Esophagus muscularis mucosa (tissue), 4 donors: ENCODE measurements around the gene ZSCAN10. TPM values are rescaled to one million over a fixed set of nuclear protein-coding genes. Genes with fewer than 3 reads are reported as not detected.

Experiments
- DNase-seq: peaks from one replicate; pipeline ENCODE4 v3.0.0-alpha.2; 2017; ENCODE audit errors: extremely low spot score
- H3K27ac ChIP-seq, 4 donors: fragments of 200-600 bp; sonication (generic); replicated peaks in 1 of 4; 1 replicate in 3 of 4; 2 replicates in 1 of 4; pipeline ENCODE4 v1.5.1; 2016 to 2019; ENCODE audit warnings: mild to moderate bottlenecking in 1 of 4
- H3K27me3 ChIP-seq, 4 donors: fragments of 200-600 bp; sonication (generic); one replicate each; pipeline versions ENCODE4 v1.5.1 to v1.6.0; 2016 to 2019
- H3K36me3 ChIP-seq, 4 donors: fragments of 200-600 bp; sonication (generic); one replicate each; pipeline ENCODE4 v1.5.1; 2016 to 2019
- H3K4me1 ChIP-seq, 4 donors: fragments of 200-600 bp; sonication (generic); one replicate each; pipeline ENCODE4 v1.5.1; 2016 to 2019
- H3K4me3 ChIP-seq, 4 donors: fragments of 200-600 bp; sonication (generic); 1 replicate in 2 of 4; 2 replicates in 2 of 4; pipeline ENCODE4 v1.5.1; 2016 to 2019; ENCODE audit warnings: mild to moderate bottlenecking in 4 of 4, moderate library complexity in 1 of 4
- H3K9me3 ChIP-seq, 4 donors: fragments of 200-600 bp; sonication (generic); 1 replicate in 3 of 4; 2 replicates in 1 of 4; pipeline ENCODE4 v1.5.1; 2016 to 2019
- CTCF ChIP-seq, 3 experiments: fragments of 200-600 bp in 2 of 3; fragments of 450-650 bp in 1 of 3; sonication (generic) in 2 of 3; IDR thresholded peaks; one replicate each; pipeline ENCODE4 v1.5.1; 2017 to 2019; ENCODE audit warnings: antibody characterized with exemption in 3 of 3, mild to moderate bottlenecking in 2 of 3, moderate library complexity in 1 of 3
- EP300 ChIP-seq: sonication (generic); formaldehyde crosslinking; IDR thresholded peaks from one replicate; pipeline ENCODE4 v1.6.1; 2017; ENCODE audit warnings: antibody characterized with exemption
- POLR2A ChIP-seq: fragments of 450-650 bp; IDR thresholded peaks from one replicate; pipeline ENCODE4 v1.6.1; 2017; ENCODE audit warnings: antibody characterized with exemption, moderate library complexity, mild to moderate bottlenecking, low read depth
- POLR2AphosphoS5 ChIP-seq, 2 donors: sonication (generic); formaldehyde crosslinking; IDR thresholded peaks; one replicate each; pipeline ENCODE4 v1.6.1; 2017; ENCODE audit warnings: antibody characterized with exemption in 2 of 2
- WGBS: methylation state at CpG from one replicate; pipeline ENCODE4 v1.1.5; 2018; 5-methylcytosine and 5-hydroxymethylcytosine counted together
- intact Hi-C: fragments of 100-400 bp; cut with DNase I; formaldehyde crosslinking; loops from one replicate; pipeline ENCODE4 v1.15.1; 2023
- total RNA-seq, 4 donors: library from RNA; depleted of rRNA; stranded (reverse); fragments of >200 nt; gene quantifications; one replicate each; pipeline versions ENCODE4 v1.1.0 to v1.2.1, GENCODE V29; 2016

Gene ZSCAN10
- total RNA-seq, 4 donors from 2014 or later = not detected

GRCh38 chr16:3138823-3139426 is 39.8 kb upstream of the ZSCAN10 start:
- 85% methylated on average over 11 of the region's 14 CpGs for WGBS
- no peak for DNase-seq
- intact Hi-C loops = no loop called here
- no peak for TF ChIP-seq CTCF (IDR thresholded peaks at IDR 0.05)
- no peak for TF ChIP-seq EP300
- no peak for TF ChIP-seq POLR2A
- TF ChIP-seq POLR2AphosphoS5 (IDR thresholded peaks at IDR 0.05) = no peak
- no peak overlapping the region for H3K4me3 ChIP-seq
- H3K4me1 ChIP-seq = peaks cover 13 to 32% (median 21%) of the 10 kb centered on the region in 4 donors
- H3K9me3 ChIP-seq = no peaks in the 10 kb centered on the region
- H3K27ac ChIP-seq = no peak overlapping the region
- H3K36me3 ChIP-seq = peaks cover 24 to 63% (median 56%) of the 10 kb centered on the region in 4 donors
- no peaks in the 10 kb centered on the region for H3K27me3 ChIP-seq

- H3K27me3 ChIP-seq = no peaks in the 10 kb centered on the region
- 90% methylated on average over 5 of the region's 21 CpGs for WGBS
- peaks cover 19 to 32% (median 26%) of the 10 kb centered on the region in 4 donors for H3K4me1 ChIP-seq
- no peak overlapping the region for H3K27ac ChIP-seq
- TF ChIP-seq CTCF (IDR thresholded peaks at IDR 0.05) (no peak), POLR2A (no peak), POLR2AphosphoS5 (IDR thresholded peaks at IDR 0.05) (no peak), EP300 (no peak)
- no peak for DNase-seq
- intact Hi-C loops = no loop called here
- peaks cover 24 to 63% (median 56%) of the 10 kb centered on the region in 4 donors for H3K36me3 ChIP-seq
- no peaks in the 10 kb centered on the region for H3K9me3 ChIP-seq
- no peak overlapping the region for H3K4me3 ChIP-seq
These were observed 39.2 kb upstream of the ZSCAN10 start for GRCh38 chr16:3138342-3138741.

- Histone ChIP-seq H3K27ac (no peak overlapping the region), H3K9me3 (no peaks in the 10 kb centered on the region), H3K4me3 (no peak overlapping the region), H3K27me3 (no peaks in the 10 kb centered on the region), H3K36me3 (peaks cover 17 to 54% (median 49%) of the 10 kb centered on the region in 4 donors), H3K4me1 (peaks cover 25 to 41% (median 31%) of the 10 kb centered on the region in 4 donors)
- intact Hi-C loops = no loop called here
- no peak for TF ChIP-seq EP300
- no peak for DNase-seq
- WGBS = no CpG with 5 or more reads among the region's 13 CpGs
These were observed 38.2 kb upstream of the ZSCAN10 start for GRCh38 chr16:3137267-3137666.

GRCh38 chr16:3135126-3135715 is 36.1 kb upstream of the ZSCAN10 start:
- 2% methylated on average over 26 of the region's 43 CpGs for WGBS
- Histone ChIP-seq H3K36me3 (peaks cover 3 to 49% (median 35%) of the 10 kb centered on the region in 4 donors), H3K27ac (peak overlapping the region; percentile 93 to 97 (median 95)), H3K9me3 (no peaks in the 10 kb centered on the region), H3K4me1 (peaks cover 25 to 47% (median 37%) of the 10 kb centered on the region in 4 donors), H3K4me3 (peak overlapping the region; percentile 75 to 85 (median 82)), H3K27me3 (no peaks in the 10 kb centered on the region)
- DNase-seq = no peak
- intact Hi-C loops = no loop called here
- no peak for TF ChIP-seq EP300

- Histone ChIP-seq H3K9me3 (no peaks in the 10 kb centered on the region), H3K27me3 (no peaks in the 10 kb centered on the region), H3K27ac (peak within 1 kb of the TSS; percentile 93 to 97 (median 95)), H3K36me3 (peaks cover 3 to 42% (median 29%) of the 10 kb centered on the region in 4 donors), H3K4me3 (peak within 1 kb of the TSS; percentile 75 to 85 (median 82)), H3K4me1 (peaks cover 29 to 53% (median 42%) of the 10 kb centered on the region in 4 donors)
- intact Hi-C loops = no loop called here
- DNase-seq = peak; percentile 99
- peak; percentile 95 to 99 for TF ChIP-seq POLR2AphosphoS5 (IDR thresholded peaks at IDR 0.05)
- TF ChIP-seq EP300 = no peak
- peak; percentile 88 for TF ChIP-seq POLR2A
- TF ChIP-seq CTCF (IDR thresholded peaks at IDR 0.05) = no peak
- WGBS = 0% methylated on average over 12 of the region's 63 CpGs
These were observed 35.4 kb upstream of the ZSCAN10 start, which contains the start of gene ZNF213 for GRCh38 chr16:3134338-3135125. Gene ZNF213 (plus strand): TSS chr16:3135029. CDS start chr16:3137281, 2,252 bp downstream.
